Transverse colon (tissue), 4 donors: Measurements from ENCODE around the gene LACTBL1.

Experiments
- EP300 ChIP-seq: sonication (generic); formaldehyde crosslinking; IDR thresholded peaks from one replicate; pipeline ENCODE4 v1.6.1; 2017; ENCODE audit warnings: antibody characterized with exemption, low read depth
- POLR2A ChIP-seq: fragments of 450-650 bp; IDR thresholded peaks from one replicate; pipeline ENCODE4 v1.6.1; 2016; ENCODE audit warnings: antibody characterized with exemption, mild to moderate bottlenecking, moderate library complexity
- POLR2AphosphoS5 ChIP-seq, 3 donors: sonication (generic); formaldehyde crosslinking; IDR thresholded peaks; one replicate each; pipeline ENCODE4 v1.6.1; 2016; ENCODE audit warnings: antibody characterized with exemption in 3 of 3
- TF ChIP-seq, protein P1 (sequence below), 5 experiments: fragments of 200-600 bp in 3 of 5; fragments of 450-650 bp in 2 of 5; sonication (generic) in 3 of 5; IDR thresholded peaks; 1 replicate in 2 of 5; 2 replicates in 3 of 5; pipeline ENCODE4 v1.5.1; 2016 to 2017; ENCODE audit warnings: antibody characterized with exemption in 5 of 5, inconsistent platforms in 3 of 5, mild to moderate bottlenecking in 2 of 5, moderate library complexity in 1 of 5

DNA sequence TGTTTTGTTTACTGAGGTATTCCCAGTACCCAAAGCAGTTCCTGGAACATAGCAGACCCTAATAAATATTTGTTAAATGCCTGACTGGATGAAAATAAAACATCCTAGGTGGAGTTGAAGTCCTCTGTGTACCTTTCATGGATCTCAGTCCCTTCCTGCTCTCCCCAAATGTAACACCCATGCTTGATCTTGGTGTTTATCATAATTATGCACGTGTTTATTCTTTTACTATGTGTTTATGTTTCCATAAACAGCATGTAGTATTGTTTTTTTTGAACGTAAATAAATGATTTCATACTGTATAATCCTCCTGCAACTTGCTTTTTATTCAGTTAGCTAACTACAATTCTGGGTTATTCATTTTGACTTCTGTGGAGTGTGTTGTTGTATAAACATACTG lies 4.8 kb downstream of the LACTBL1 start:
- TF ChIP-seq POLR2A (no peak), POLR2AphosphoS5 (IDR thresholded peaks at IDR 0.05) (no peak), EP300 (no peak)
- TF ChIP-seq, protein P1, sequence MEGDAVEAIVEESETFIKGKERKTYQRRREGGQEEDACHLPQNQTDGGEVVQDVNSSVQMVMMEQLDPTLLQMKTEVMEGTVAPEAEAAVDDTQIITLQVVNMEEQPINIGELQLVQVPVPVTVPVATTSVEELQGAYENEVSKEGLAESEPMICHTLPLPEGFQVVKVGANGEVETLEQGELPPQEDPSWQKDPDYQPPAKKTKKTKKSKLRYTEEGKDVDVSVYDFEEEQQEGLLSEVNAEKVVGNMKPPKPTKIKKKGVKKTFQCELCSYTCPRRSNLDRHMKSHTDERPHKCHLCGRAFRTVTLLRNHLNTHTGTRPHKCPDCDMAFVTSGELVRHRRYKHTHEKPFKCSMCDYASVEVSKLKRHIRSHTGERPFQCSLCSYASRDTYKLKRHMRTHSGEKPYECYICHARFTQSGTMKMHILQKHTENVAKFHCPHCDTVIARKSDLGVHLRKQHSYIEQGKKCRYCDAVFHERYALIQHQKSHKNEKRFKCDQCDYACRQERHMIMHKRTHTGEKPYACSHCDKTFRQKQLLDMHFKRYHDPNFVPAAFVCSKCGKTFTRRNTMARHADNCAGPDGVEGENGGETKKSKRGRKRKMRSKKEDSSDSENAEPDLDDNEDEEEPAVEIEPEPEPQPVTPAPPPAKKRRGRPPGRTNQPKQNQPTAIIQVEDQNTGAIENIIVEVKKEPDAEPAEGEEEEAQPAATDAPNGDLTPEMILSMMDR (IDR thresholded peaks at IDR 0.05), result no peak
